ENCODE data around the gene MRFAP1L1. TPM values are rescaled to one million over a fixed set of nuclear protein-coding genes. Genes with fewer than 3 reads are reported as not detected.
"Not testable (repeated sequence)": the region's sequence is repeated elsewhere in the genome, so short reads cannot be mapped to it uniquely, and the experiment has no call there.

Gene MRFAP1L1
- total RNA-seq, 2 donors from 2014 or later = 65.2 to 81.9 TPM

- no peak for TF ChIP-seq POLR2AphosphoS5 (IDR thresholded peaks at IDR 0.05)
- TF ChIP-seq POLR2A (IDR thresholded peaks at IDR 0.05) = no peak
- TF ChIP-seq CTCF (IDR thresholded peaks at IDR 0.05) = no peak
- H3K9me3 ChIP-seq = no peaks in the 10 kb centered on the region
- H3K4me1 ChIP-seq (replicated peaks) = peaks cover 13% of the 10 kb centered on the region
- intact Hi-C loops (cut with DNase I) = no loop called here
- H3K36me3 ChIP-seq = no peaks in the 10 kb centered on the region
- DNase-seq (ENCODE audit: low spot score) = no peak
- WGBS = 50% methylated on average over 30 of the region's 31 CpGs
- H3K27ac ChIP-seq = peak overlapping the region in 1 of 2 donors; percentile 36
- no peaks in the 10 kb centered on the region for H3K27me3 ChIP-seq (replicated peaks; ENCODE audit: insufficient read depth)
- H3K4me3 ChIP-seq = no peak overlapping the region
Observed at GRCh38 chr4:6727081-6727942, 17.6 kb upstream of the MRFAP1L1 start.

DNA sequence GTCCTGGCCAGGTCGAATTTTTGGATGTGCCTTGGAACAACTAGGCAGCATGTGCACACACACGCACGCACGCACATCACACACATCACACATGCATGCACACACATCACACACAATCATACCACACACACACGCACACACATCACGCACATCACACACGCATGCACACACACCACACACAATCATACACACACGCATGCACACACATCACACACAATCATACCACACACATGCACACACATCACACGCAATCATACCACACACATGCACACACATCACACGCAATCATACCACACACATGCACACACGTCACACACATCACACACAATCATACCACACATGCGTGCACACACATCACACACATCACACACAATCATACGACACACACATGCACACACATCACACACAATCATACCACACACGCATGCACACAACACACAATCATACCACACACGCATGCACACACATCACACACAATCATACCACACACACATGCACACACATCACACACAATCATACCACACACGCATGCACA lies 15.8 kb upstream of the MRFAP1L1 start:
- H3K9me3 ChIP-seq; H3K36me3 ChIP-seq; H3K4me3 ChIP-seq; H3K27me3 ChIP-seq (replicated peaks; ENCODE audit: insufficient read depth); DNase-seq (ENCODE audit: low spot score); H3K27ac ChIP-seq; intact Hi-C loops (cut with DNase I): not testable (repeated sequence)
- WGBS = 91% methylated on average over 16 of the region's 16 CpGs
- H3K4me1 ChIP-seq (replicated peaks) = peaks cover 13% of the 10 kb centered on the region

DNA sequence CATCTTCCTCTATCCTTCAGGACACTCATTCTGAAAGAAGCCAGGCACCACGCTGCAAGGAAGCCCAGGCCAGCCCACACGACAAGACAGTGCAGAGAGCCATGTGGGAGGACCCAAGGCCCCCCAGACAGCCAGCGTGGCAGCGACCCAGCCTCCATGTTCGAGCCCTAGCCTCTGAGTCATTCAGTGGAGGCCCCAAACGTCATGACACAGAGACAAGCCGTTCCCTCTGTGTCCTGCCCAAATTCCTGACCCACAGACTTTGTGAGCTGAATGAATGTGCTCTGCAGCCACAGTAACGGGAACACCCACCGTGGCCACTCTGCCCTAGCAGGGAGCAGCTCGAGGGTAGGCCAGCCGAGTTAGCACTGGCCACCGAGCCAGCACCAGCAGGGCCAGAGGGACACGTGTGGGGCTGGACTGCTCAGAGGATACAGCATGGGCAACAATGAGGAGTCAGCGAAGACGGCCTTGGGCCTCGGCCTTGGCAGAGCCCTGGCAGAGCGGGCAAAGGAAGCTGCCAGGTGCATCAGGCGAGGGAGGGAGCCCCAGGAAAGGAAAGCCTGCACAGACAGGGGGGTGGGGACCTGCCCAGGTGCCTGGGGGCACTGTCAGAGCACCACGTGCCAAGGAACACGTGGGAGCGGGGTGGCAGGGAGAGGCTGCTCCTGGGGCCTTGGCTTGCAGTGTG lies 14.9 kb upstream of the MRFAP1L1 start:
- Histone ChIP-seq H3K4me1 (replicated peaks) (peaks cover 13% of the 10 kb centered on the region), H3K27me3 (replicated peaks; ENCODE audit: insufficient read depth) (no peaks in the 10 kb centered on the region), H3K4me3 (no peak overlapping the region), H3K9me3 (no peaks in the 10 kb centered on the region), H3K27ac (no peak overlapping the region), H3K36me3 (no peaks in the 10 kb centered on the region)
- intact Hi-C loops (cut with DNase I) = loop anchor here (5.0 kb wide), 1 partner anchor 348 kb away; no protein-coding TSS in a partner anchor
- DNase-seq (ENCODE audit: low spot score) = no peak
- no peak for TF ChIP-seq CTCF (IDR thresholded peaks at IDR 0.05)
- TF ChIP-seq POLR2A (IDR thresholded peaks at IDR 0.05) = no peak
- no peak for TF ChIP-seq POLR2AphosphoS5 (IDR thresholded peaks at IDR 0.05)
- 60% methylated on average over 21 of the region's 21 CpGs for WGBS

- Histone ChIP-seq H3K4me1 (replicated peaks) (peaks cover 10% of the 10 kb centered on the region), H3K27ac (no peak overlapping the region), H3K36me3 (no peaks in the 10 kb centered on the region), H3K9me3 (no peaks in the 10 kb centered on the region), H3K27me3 (replicated peaks; ENCODE audit: insufficient read depth) (no peaks in the 10 kb centered on the region), H3K4me3 (no peak overlapping the region)
- TF ChIP-seq CTCF (IDR thresholded peaks at IDR 0.05) = no peak
- TF ChIP-seq POLR2A (IDR thresholded peaks at IDR 0.05) = no peak
- TF ChIP-seq POLR2AphosphoS5 (IDR thresholded peaks at IDR 0.05) = no peak
- 91% methylated on average over 8 of the region's 8 CpGs for WGBS
- intact Hi-C loops (cut with DNase I) = loop anchor here (5.0 kb wide), 1 partner anchor 348 kb away; no protein-coding TSS in a partner anchor
- DNase-seq (ENCODE audit: low spot score) = no peak
Observed at GRCh38 chr4:6723851-6724250, 14.2 kb upstream of the MRFAP1L1 start.

DNA sequence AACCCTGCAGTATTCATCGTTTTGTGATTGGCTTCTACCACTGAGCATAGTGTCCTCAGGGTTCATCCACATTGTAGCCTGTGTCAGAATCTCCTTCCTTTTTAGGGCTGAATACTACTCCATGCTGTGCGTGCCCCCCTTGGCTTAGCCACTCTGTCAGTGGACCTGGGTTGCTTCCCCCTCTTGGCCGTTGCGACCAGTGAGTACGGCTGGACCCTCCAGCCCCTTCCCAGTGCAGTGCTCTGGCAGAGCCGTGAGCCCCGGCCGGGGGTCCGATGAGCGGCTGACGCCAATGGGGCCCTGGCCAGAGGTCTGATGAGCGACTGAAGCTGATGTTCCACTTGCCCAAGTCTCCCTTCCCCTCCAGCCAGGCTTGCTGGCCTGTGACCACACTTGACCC lies 13.2 kb upstream of the MRFAP1L1 start:
- intact Hi-C loops (cut with DNase I) = loop anchor here (5.0 kb wide), 1 partner anchor 349 kb away; no protein-coding TSS in a partner anchor
- no peak for TF ChIP-seq POLR2A (IDR thresholded peaks at IDR 0.05)
- no peak for TF ChIP-seq CTCF (IDR thresholded peaks at IDR 0.05)
- TF ChIP-seq POLR2AphosphoS5 (IDR thresholded peaks at IDR 0.05) = no peak
- H3K36me3 ChIP-seq = no peaks in the 10 kb centered on the region
- 96% methylated on average over 12 of the region's 12 CpGs for WGBS
- H3K4me3 ChIP-seq = no peak overlapping the region
- H3K27ac ChIP-seq = no peak overlapping the region
- no peak for DNase-seq (ENCODE audit: low spot score)
- H3K4me1 ChIP-seq (replicated peaks) = peaks cover under 1% of the 10 kb centered on the region
- no peaks in the 10 kb centered on the region for H3K27me3 ChIP-seq (replicated peaks; ENCODE audit: insufficient read depth)
- no peaks in the 10 kb centered on the region for H3K9me3 ChIP-seq
